Common myeloid progenitor, CD34-positive (primary cell): ENCODE measurements around the gene LIN7A.

Experiments
- CTCF ChIA-PET: fragments of 350-600 bp; sonication (Branson Sonifier 250); formaldehyde crosslinking; loops from one replicate; lab custom pipeline; 2021; ENCODE audit warnings: antibody characterized with exemption; lab: Charles Lee
- POLR2A ChIA-PET: fragments of 350-600 bp; sonication (Branson Sonifier 250); formaldehyde crosslinking; loops from one replicate; lab custom pipeline; 2021; ENCODE audit warnings: antibody characterized with exemption; lab: Charles Lee
- DNase-seq, 3 donors: peaks; one replicate each; pipeline versions ENCODE4 v3.0.0 to v3.0.0-alpha.2; 2013
- H3K27ac ChIP-seq, 2 experiments: 1 replicate in 1 of 2; 2 replicates in 1 of 2; pipeline ENCODE4 v1.7.0; 2013; ENCODE audit warnings: inconsistent platforms in 2 of 2, low read length in 2 of 2, mild to moderate bottlenecking in 2 of 2, low read depth in 1 of 2, moderate library complexity in 1 of 2; ENCODE audit not compliant: severe bottlenecking in 2 of 2, insufficient read depth in 1 of 2, poor library complexity in 1 of 2
- H3K27me3 ChIP-seq, 5 experiments: replicated peaks in 2 of 5; 1 replicate in 3 of 5; 2 replicates in 2 of 5; pipeline versions ENCODE4 v1.6.1 to v1.7.0; 2013; ENCODE audit warnings: low read length in 4 of 5, mild to moderate bottlenecking in 2 of 5, moderate library complexity in 2 of 5, inconsistent platforms in 1 of 5; ENCODE audit not compliant: insufficient read depth in 5 of 5, control insufficient read depth in 4 of 5
- H3K36me3 ChIP-seq, 4 experiments: 1 replicate in 2 of 4; 2 replicates in 2 of 4; pipeline versions ENCODE4 v1.6.1 to v1.7.0; 2013; ENCODE audit warnings: low read length in 3 of 4, control low read depth in 1 of 4, mild to moderate bottlenecking in 1 of 4; ENCODE audit not compliant: control insufficient read depth in 4 of 4, insufficient read depth in 4 of 4
- H3K4me1 ChIP-seq, 4 experiments: 1 replicate in 3 of 4; 2 replicates in 1 of 4; pipeline versions ENCODE4 v1.6.1 to v1.7.1; 2013; ENCODE audit warnings: low read length in 3 of 4, mild to moderate bottlenecking in 3 of 4, control low read depth in 1 of 4, inconsistent platforms in 1 of 4, moderate library complexity in 1 of 4; ENCODE audit not compliant: control insufficient read depth in 4 of 4, insufficient read depth in 4 of 4; ENCODE audit errors: control extremely low read depth in 1 of 4
- H3K4me3 ChIP-seq, 7 experiments: 1 replicate in 4 of 7; 2 replicates in 3 of 7; pipeline versions ENCODE4 v1.5.1 to v1.7.0; 2013; ENCODE audit warnings: mild to moderate bottlenecking in 7 of 7, low read length in 6 of 7, moderate library complexity in 6 of 7, inconsistent platforms in 2 of 7, low read depth in 2 of 7, control low read depth in 1 of 7; ENCODE audit not compliant: insufficient read depth in 4 of 7, control insufficient read depth in 1 of 7; ENCODE audit errors: extremely low read depth in 1 of 7
- H3K9me3 ChIP-seq, 5 experiments: 1 replicate in 4 of 5; 2 replicates in 1 of 5; pipeline versions ENCODE4 v1.6.1 to v1.7.1; 2013; ENCODE audit warnings: low read length in 4 of 5, mild to moderate bottlenecking in 2 of 5, inconsistent platforms in 1 of 5, low read depth in 1 of 5, moderate library complexity in 1 of 5; ENCODE audit not compliant: control insufficient read depth in 4 of 5, insufficient read depth in 2 of 5; ENCODE audit errors: control extremely low read depth in 1 of 5
- whole genome bisulfite sequencing: methylation state at CpG from one replicate; pipeline ENCODE4 v1.1.5; 2013; ENCODE audit not compliant: insufficient coverage; 5-methylcytosine and 5-hydroxymethylcytosine counted together

The LIN7A gene

DNA sequence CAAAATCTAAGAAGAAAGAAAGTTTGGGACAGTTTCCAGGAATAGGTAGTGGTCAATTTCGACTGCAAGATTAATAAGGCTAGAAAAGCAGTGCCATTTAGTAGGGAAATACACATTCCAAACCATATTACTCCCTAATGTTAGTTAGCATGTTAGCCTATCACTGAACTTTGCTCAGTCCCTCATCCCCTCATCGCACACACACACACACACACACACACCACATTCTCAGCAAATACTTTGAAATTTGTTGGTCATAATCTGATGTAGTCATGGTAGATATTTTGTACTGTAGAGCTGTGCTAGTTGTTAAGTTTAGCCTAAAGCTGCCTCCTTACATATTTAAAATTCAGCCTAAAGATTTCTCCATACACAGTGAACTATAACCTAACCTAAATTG, 157.0 kb downstream of the LIN7A start:
- no CpG with 5 or more reads among the region's 2 CpGs for WGBS
- POLR2A ChIA-PET, result no interaction called here

DNA sequence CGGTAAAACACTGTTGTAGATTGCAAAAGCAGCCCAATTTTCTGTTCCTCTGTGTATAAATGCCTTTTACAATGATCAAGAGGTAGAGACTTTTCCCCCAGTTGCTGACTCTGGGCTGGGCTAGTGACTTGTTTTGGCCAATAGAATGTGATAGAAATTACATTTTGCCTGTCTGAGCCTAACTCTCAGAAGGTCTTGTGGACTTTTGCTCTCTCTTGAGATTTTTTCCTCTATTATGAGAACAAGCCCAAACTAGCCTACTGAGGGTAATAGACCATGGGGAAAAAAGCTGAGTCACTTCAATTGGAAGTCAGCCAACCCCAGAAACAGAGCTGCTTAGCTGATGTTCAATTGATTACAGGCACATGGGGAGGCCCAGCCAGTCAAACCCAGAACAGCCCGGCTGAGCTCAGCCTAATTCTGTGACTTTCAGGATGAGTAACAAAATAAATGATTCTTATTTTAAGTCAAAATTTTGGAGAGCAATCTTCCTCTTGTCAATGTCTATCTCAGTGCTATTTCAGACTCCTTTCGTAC, 159.7 kb downstream of the LIN7A start:
- Histone ChIP-seq H3K4me1 (peaks cover 0 to 9% (median 2%) of the 10 kb centered on the region in 4 experiments), H3K4me3 (no peak overlapping the region), H3K9me3 (no peaks in the 10 kb centered on the region), H3K27ac (no peak overlapping the region), H3K27me3 (no peaks in the 10 kb centered on the region), H3K36me3 (no peaks in the 10 kb centered on the region)
- 44% methylated on average over 2 of the region's 3 CpGs for WGBS
- ChIA-PET CTCF (interaction anchor here (0.7 kb wide), 1 partner anchor 11 kb away, joined by 3 read pairs; no protein-coding TSS in a partner anchor), POLR2A (no interaction called here)
- peak; percentile 57 to 81 (median 77) for DNase-seq

More for the DNA sequence above, 157.0 kb downstream of the LIN7A start:
- no peaks in the 10 kb centered on the region for H3K27me3 ChIP-seq
- H3K27ac ChIP-seq, result no peak overlapping the region
- H3K36me3 ChIP-seq, result no peaks in the 10 kb centered on the region
- no peak overlapping the region for H3K4me3 ChIP-seq
- no peak for DNase-seq
- no peaks in the 10 kb centered on the region for H3K9me3 ChIP-seq
- peaks cover 0 to 9% (median 2%) of the 10 kb centered on the region in 4 experiments for H3K4me1 ChIP-seq
- CTCF ChIA-PET, result no interaction called here

GRCh38 chr12:80777587-80777986, 160.1 kb downstream of the LIN7A start:
- H3K4me3 ChIP-seq, result no peak overlapping the region
- no peak overlapping the region for H3K27ac ChIP-seq
- no peaks in the 10 kb centered on the region for H3K27me3 ChIP-seq
- DNase-seq, result no peak
- H3K4me1 ChIP-seq, result peaks cover 0 to 9% (median 2%) of the 10 kb centered on the region in 4 experiments
- 100% methylated on average over 1 of the region's 4 CpGs for WGBS
- H3K36me3 ChIP-seq, result no peaks in the 10 kb centered on the region
- POLR2A ChIA-PET, result no interaction called here
- no peaks in the 10 kb centered on the region for H3K9me3 ChIP-seq
- CTCF ChIA-PET, result no interaction called here

DNA sequence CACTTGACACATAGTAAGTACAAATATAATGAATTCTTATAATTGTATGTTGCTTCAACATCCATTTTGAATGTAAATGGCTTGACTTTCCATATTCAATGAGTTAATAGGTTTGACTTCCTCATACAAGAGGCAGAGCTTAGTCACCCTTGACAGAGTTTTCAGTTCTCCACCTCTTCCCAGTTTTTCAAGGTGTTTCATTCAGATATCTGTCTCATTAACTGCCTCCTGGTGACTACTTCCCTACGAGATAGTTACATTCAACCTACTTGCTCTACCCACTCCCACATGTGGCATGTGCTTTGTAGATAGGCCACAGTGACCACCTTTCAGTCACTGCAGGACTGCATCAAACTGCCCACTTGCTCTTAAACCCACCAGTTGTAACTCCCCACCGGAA, 161.0 kb downstream of the LIN7A start:
- peak in 2 of 3 donors; percentile 41 to 62 for DNase-seq
- H3K27ac ChIP-seq, result no peak overlapping the region
- 63% methylated on average over 1 of the region's 2 CpGs for WGBS

GRCh38 chr12:80770958-80771357, 166.8 kb downstream of the LIN7A start:
- H3K4me1 ChIP-seq, result no peaks in the 10 kb centered on the region
- POLR2A ChIA-PET, result no interaction called here
- no peak overlapping the region for H3K27ac ChIP-seq
- no peak overlapping the region for H3K4me3 ChIP-seq
- 100% methylated on average over 1 of the region's 2 CpGs for WGBS
- no peaks in the 10 kb centered on the region for H3K36me3 ChIP-seq
- H3K9me3 ChIP-seq, result no peaks in the 10 kb centered on the region
- CTCF ChIA-PET, result no interaction called here
- no peak for DNase-seq
- H3K27me3 ChIP-seq, result no peaks in the 10 kb centered on the region

More for the DNA sequence above, 161.0 kb downstream of the LIN7A start:
- Histone ChIP-seq H3K27me3 (no peaks in the 10 kb centered on the region), H3K4me1 (peaks cover 0 to 9% (median 2%) of the 10 kb centered on the region in 4 experiments), H3K9me3 (no peaks in the 10 kb centered on the region), H3K4me3 (no peak overlapping the region), H3K36me3 (no peaks in the 10 kb centered on the region)
- ChIA-PET POLR2A (no interaction called here), CTCF (no interaction called here)

GRCh38 chr12:80769553-80770140, 168.1 kb downstream of the LIN7A start:
- ChIA-PET POLR2A (no interaction called here), CTCF (no interaction called here)
- no peaks in the 10 kb centered on the region for H3K9me3 ChIP-seq
- no peaks in the 10 kb centered on the region for H3K4me1 ChIP-seq
- H3K27me3 ChIP-seq, result no peaks in the 10 kb centered on the region
- DNase-seq, result no peak
- H3K36me3 ChIP-seq, result no peaks in the 10 kb centered on the region
- H3K4me3 ChIP-seq, result no peak overlapping the region
- no peak overlapping the region for H3K27ac ChIP-seq
- WGBS, result no CpG with 5 or more reads among the region's 1 CpG

DNA sequence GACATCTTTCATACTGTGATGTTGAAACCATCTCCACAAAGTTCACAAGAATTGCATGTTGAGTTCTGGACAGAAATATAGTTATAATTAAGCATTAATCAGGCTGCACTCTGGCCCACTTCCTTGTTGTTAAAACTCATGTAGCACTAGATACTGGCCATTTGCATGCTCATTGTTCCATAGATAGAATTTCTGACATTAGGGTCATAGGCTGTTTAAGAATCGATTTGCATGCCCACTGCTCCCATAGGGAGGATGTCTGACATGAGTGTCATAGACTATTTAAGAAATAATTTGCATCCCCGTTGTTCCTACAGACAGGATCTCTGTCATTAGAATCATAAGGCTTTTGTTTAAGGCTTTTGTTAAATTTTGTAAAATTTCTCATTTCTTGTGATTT, 170.8 kb downstream of the LIN7A start:
- no peak for DNase-seq
- POLR2A ChIA-PET, result no interaction called here
- Histone ChIP-seq H3K36me3 (no peaks in the 10 kb centered on the region), H3K4me3 (no peak overlapping the region), H3K4me1 (no peaks in the 10 kb centered on the region), H3K9me3 (no peaks in the 10 kb centered on the region), H3K27me3 (no peaks in the 10 kb centered on the region), H3K27ac (no peak overlapping the region)
- CTCF ChIA-PET, result no interaction called here
- 100% methylated on average over 1 of the region's 2 CpGs for WGBS
